ENCODE measurements around the gene CADPS.
A peak's percentile ranks its signal among the peaks of the same experiment; 100 is the strongest.

CADPS gene

DNA sequence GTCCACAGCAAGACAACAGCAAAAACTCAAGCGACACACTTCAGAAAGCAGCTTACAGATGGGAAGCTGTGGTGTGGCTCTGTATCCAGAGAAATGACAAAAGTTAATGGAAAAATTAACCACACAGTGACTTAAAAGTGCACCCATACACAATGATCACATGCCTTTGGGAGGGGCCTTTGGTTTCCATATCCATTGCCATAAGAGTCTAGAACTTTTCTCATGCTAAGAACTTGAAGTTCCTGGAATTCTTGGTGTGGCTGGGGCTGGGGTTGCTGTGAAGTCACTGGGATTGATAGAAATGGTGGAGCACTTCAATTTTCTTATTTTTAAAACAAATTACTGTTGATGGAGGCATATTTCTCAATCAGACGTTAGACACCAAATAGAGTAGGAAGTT is 393.3 kb downstream of the CADPS start:
- no peak for DNase-seq

DNA sequence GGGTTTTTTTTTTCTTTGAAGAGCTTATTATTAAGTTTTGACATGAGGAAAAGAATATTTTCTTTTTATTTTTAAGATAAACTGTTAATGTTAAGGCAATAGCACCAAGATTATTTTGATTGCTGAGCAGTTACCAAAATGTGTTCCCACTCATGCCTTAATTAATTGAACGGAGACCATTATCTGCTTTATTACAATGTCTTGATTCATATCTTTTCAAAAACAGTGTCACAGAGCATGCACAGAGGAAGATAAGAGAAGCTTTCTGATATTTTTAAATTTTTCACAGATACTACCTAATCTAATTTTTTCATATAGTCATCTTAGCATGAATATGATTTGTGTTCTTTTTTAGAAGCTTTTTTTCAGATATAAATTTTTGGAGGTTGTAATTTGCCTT is 395.2 kb downstream of the CADPS start:
- DNase-seq, result no peak

DNA sequence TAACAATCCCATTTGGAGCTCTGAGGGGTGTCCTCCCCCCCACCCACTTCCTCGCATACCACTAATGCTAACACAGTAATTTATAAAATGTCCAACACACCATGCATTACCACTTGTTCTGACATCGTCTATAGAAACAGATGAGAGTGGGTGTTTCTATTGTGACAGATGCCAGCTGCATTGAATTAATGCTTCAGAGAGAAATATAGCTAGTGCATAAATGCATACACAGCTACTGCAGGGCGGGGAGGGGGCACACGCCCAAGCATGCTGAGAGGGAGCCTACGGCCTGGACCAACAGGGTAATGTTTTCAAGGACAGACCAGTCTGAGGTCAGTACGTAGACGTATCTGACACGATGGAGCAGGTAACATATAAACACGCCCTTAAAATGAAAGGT is 395.9 kb downstream of the CADPS start:
- DNase-seq, result no peak

DNA sequence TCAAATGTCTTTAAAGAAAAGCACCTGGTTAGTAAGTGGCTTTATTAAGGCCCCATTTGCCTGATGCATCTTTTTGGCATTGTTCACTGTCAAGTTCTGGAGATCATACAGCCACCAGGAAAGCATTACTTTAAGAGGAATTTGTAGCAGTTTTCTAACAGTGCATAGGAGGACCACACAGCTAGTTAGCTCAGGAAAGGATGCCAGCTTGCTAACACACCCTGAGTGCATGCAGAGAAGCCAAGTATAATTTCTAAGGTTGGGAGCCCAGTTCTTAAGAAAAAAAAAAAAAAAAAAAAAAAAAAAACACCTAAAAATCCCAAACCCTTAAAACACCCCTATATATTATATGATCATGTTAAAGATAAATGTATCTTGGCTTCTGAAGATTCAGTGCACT is 399.9 kb downstream of the CADPS start:
- no peak for DNase-seq

DNA sequence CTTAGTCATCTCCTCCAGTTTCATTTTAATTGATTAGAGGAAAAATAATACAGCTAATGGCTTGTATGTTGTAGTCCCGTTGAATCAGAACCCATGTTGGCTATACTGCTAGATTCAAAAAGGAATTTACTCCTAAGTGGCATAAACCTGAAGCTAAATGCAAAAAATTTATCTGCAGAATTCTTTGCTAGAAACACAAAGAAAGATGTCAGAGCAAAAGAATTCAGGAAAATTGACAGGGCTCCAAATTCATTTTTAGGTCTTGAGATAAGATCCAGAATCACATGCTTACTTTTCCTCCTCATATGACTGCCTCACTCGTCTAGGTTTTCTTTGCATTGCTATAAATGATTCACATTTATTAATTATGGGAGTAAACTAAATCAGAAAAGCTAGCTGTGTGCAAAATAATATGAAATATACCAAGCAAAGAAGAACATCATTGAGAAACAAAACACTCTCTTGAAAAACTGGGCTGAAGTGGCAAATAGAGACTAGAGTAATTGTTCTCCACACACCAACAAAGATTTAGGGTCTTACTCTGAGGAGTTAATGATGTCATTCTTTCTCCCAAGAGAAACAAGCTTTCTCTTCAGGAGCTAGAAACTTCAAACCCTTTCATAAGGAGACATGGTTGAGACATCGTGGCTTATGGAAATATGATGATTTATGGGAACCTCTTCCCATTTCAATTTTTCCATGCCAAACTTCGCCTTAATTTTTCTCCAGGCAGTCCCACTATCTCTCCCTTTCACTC is 407.1 kb downstream of the CADPS start:
- DNase-seq, result no peak

DNA sequence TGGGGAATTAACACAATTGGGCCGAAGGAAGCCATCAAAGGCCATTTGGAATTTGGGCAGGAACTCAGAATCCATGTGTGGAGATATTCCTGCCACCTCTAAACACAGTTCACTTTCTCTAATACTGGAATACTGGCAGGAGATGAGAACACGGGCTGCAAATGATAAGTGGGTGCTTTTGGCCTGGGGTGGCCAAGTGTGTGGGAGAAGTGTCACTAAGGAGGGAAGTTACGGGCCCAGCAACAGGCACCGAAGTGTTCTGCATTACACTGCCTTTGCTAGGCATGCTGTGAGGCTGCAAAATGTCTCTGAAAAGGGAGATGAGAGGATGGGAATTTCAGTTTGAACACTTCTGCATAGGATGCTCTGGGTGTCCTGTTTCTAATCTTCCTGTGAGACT is 412.4 kb downstream of the CADPS start:
- DNase-seq, result no peak

DNA sequence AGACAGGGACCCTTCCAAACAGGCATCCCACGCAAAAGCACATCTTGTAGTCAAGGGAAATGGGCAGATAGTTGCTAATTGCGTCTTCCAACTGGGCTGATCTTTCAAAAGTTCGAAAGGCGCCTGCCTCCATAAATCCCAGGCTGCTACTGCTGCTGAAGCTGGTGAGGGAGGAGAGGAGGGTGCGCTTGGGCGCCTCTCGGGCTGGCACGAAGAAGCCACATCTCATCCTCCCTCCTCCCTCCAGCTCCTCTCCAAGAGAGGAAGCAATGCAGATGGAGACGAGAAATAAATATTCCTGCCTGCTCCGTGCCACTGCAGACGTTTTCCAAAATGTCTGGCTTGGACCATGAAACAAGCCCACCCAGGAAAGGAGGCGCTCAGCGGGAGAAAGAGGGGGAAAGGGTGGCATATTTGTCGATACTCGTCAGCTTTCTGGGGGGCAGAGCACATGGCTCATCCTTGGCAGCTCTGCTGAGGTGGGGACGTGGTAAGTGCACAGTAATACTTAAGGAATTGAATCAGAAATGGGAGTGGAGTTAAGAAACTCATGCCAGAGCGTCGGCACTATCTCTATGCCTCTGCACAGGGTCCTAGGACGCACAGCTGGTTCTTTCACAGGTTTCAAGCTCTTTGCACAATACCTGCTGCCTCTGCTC is 413.0 kb downstream of the CADPS start:
- DNase-seq, result no peak

DNA sequence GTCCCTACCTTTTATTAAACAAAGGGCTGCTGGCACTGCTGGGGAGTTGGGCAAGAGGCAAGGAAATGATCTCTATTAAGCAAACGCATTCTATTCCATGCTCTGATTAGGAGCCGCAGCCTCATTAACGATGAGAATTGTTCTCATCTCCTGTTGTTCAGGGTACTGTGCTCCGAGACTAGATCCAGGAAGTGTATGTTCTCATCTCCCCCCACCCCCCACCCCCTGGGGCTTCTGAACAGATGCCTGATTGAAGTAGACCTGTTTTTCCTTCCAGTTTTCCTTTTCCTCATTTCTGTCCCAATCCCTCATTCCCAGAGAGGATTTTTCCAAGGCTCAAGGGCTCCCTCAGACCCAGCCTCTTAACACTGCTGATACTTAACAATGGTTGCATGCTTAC is 420.3 kb downstream of the CADPS start:
- DNase-seq, result no peak

DNA sequence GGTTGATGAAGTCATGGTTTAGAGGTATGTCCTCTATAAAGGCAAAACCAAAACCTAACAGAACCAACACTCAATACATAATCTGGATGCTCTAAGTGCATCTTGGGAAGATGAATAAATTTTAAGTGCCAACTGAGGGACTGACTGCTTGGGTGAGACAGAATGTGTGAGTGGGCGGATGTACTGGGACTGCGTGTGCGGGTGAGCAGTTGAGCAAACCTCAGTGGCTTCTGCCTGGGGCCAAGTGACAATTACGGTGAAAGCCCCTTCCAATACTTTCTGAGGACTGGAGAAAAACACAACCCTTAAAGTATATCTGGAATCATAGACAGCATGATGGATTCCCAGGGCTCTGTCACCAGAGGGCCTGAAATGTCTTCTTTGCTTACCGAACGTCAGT is 421.8 kb downstream of the CADPS start:
- DNase-seq, result no peak

DNA sequence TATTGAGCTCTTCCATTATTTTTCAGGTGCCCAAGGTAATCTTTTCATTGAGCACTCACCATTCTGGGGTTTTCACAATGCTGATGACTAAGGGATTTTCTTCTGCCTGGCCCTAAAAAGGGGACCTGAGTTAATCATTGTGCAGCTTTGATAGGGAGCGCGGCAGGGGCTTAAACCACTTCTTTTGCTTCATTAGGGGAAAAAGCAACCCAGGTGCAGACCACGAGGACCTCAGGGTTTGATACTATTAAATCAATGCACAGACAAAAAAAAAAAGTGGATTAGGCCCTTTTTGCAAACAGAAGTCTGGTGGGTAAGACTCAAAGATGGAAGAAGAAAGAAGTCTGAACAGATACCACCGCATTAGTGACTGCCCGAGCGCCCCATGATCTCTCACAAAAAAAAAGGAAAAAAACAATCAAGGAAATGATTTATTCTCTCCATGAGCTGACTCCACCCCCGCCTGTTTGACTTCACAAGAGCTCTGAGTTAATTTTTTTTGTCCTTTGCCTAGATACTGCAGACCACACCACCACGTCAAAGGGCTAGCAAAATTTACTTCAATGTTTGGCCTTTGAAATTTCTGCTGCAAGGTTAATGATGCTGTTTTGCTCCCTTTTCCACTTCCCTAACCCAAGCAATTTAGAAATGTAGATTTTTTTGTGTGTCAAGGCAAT is 423.9 kb downstream of the CADPS start:
- DNase-seq, result no peak

DNA sequence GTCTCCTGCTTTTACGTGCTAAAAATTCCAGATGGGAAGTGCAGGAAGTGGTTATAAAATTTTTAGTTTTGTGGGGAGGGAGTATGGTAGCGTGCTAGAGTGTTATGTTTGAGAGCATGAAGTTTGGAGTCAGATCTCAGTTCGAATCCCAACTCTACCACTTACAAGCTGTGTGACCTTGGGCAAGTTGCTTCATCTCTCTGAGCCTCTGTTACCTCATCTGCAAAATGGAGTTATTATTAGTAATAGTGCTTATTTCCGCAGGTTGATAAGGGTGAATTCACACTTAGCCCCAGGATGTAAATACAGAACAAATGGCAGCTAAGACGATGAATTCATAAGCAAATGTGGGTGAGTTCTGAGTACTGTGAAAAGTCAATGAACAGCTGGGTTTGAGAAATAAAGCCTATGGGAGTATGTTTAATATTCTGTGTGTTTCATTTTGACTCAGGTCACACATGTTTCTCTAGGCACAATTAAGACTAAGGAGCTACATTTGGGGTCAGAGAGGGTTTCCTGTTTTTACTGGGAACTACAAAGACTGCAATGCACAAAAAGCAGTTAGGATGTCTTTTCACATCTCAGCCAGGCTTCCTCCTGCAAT is 428.8 kb downstream of the CADPS start:
- no peak for DNase-seq

DNA sequence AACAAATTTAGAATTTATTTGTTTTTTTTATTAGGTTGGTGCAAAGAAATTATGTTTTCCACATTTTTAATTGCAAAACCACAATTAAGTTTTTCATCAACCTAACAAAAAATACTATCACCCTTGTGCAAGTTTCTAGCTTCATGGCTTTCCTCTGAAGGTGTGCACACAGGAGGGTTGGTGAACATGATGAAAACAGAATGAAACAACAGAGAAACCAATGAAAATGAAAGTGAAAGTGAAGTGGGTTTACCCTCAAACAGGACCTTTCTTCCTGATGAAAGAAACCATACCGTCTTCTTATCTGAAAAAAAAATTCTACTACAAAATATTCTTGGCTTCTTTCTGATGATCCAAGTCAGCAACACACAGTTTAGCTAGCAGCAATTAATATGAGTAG is 429.9 kb downstream of the CADPS start:
- DNase-seq, result no peak

DNA sequence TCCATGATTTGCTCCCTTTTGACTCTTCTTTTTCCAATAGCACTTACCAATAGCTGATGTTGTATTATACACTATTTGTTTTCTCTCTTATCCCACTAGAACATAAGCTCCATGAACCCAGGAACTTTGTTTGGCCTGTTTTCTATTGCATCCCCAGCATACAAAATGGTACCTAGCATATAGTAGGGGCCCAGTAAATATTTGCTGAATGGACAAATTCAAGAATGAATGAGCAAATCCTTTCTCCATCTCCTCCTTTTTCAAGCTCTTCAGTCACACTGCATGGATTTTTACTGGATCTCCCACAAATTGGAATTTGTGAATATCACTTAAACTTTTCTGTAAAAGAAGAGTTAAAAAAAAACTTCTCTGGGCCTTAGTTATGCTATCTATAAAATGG is 435.2 kb downstream of the CADPS start:
- DNase-seq, result no peak

DNA sequence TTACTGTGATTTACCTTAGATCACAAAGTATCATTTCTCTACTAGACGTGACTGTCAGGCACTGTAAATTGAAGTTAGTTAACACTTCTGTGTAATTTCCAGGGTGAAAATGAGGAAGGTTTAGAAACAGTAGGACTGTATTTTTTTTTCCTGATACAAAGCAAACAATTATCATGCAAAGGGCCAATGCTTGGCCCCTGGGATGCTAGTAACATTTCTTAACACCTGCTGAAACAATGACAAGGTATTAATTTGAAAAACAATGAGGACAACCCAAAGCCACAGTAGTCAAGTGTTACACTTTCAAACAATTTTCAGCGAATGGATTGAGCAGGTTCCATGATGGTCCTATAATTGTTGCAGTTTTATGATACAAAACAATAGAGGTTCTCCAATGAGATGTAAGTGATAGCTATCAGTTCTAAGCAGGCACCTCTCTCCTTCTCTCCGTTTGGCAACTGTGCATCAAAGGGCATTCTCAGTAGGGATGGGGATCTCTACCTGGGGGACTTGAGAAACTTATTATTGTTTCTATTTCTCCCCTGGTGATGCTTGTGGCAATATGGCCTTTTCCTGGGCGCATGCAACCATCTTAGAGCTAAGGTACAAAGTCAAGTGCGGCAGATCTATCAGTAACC is 435.9 kb downstream of the CADPS start:
- no peak for DNase-seq

DNA sequence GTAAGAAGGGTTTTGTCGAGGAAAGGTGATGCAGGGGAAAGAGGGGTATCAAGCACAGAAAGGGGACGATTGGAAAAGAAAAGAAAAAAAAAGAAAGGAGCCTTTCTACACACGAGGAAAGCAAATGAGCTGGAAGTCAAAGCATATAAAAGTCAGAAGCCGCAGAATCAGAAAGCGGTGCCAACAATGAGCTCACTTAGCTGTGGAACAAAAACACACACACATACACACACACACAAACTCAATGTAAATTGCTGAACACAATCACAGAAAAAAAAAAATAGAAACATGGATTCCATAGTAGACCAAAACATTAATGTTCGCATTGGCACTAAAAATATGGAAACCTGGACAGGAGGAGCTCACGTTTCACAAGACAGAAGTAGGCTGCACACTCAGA is 438.4 kb downstream of the CADPS start:
- DNase-seq, result no peak

DNA sequence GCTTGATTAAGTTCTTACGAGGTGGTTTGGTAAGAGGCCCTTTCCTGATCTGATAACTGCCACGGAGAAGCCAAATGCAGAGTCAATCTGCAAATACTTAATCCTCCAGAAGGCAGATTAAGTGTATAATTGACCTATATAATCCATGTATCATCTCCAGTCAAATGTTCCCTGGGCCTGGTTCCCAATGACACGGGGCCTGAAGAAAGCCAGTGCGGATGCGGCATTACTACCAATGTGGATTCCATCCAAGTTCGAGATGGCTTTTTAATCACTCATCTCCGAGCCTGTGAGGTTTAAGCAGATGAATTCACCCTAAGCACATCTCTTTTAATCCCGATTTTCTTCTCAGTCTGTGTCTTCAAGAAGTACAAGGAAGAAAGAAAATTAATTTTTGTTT is 441.8 kb downstream of the CADPS start:
- no peak for DNase-seq

DNA sequence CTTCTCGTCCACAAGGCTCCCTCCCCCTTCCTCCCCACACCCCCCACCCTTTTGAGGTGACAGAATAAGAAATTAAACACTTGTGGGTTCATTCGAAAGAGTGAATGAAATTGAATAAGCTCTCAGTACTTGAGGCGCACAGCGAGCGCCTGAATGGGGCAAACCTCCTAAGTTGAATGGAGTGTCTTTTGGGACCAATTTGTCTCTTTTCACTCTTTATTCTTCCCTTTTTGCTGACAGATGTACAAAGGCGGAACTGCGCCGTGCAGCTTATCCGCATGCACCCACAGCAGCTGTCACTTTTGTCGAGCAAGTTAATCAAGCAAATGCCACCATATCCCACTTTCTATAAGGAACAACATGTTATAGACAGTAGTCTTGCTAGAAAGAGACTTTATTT is 454.0 kb downstream of the CADPS start:
- DNase-seq, result peak; percentile 2

DNA sequence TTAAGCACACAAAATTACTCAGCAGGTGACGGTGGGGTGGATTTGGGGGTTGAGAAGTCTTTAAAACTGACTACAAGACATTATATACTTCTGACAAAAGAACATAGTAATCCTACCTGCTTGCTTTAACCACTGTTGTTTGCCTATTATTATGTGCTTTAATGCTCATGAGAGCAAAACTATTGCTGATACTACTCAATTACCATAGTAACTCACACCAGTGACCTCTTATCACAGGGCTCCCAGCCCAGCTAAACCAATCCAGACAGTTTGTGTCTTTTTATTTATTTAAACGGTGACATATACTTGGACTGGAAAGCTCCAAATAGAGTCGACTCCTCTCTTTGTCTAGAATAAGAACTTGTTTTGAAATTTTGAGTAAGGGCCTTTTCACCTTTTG is 459.1 kb downstream of the CADPS start:
- peak; percentile 8 for DNase-seq

DNA sequence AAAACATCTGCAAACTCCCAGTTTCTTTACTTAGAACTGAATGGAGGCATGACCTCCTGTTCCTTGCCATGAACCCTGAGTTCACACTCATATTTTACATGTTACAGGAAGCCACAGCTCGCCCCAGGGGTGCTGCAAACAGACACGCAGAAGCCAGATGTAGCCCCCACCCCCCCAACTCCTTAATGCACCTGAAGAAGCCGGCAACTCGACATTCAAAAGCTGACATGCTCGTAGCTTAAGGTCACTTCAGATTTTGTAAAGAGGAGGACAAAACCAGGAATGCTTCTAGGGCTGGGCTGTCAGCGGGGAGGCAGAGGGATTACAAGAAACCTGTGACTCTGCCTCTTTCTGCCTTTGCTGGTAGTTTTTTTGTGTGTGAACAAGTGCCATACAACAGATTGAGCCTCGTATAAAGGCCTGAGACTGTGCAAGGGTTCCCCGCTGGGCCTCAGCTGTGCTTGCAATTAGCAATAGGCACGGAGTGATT is 459.9 kb downstream of the CADPS start:
- peak; percentile 83 for DNase-seq

DNA sequence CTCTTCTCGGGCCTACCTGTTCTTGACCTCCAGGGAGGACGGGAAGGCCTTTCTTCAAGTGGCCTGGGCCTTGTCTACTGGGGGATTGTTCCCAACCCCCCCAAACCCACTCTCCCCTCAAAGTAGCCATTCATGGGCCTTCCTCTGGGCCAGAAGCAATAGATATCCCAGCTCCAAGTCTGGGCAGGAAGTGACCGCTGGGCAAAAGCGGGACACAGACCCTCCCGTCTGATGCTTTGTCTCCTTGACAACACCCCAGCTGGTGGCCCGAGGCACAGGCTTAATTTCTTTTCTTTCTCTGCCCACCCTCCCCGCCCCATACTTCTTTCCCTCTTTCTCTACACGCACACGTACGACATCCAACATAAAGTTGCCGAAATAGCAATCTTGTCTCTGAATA is 460.4 kb downstream of the CADPS start:
- DNase-seq, result no peak

DNA sequence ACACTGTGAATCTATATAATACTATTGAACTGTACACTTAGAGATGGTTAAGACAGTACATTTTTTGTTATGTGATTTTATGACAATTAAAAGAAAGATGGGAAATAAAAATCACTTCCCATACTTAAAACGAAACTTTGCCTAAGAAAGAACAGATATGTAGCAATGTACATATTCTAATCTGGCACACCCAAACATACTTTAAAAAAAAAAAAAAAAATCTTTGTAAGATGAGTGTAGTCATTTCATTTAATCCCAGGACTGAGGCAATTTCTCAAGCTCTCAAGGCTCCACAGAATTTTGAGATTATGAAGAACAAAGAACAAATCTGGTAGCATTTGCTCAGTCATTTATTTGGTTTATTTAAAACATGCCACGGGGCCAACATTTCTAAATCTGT is 461.5 kb downstream of the CADPS start:
- no peak for DNase-seq

DNA sequence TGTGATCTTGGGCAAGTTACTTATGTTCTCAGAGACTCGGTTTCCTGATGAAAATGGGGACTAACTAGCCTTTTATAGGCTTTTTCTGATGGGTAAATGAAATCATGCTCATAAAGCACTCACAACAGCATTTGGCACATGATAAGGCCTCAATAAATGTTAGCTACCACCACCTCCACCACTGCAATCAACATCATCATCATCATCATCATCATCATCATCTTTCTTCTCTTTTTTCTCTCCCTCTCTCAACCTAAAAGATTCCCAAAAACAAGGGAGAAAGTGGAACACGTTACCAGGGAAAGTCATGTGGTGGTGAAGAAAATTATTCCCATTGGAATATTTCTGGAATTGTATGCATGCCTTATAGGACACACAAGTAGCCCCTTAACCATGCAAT is 468.3 kb downstream of the CADPS start:
- DNase-seq, result no peak

DNA sequence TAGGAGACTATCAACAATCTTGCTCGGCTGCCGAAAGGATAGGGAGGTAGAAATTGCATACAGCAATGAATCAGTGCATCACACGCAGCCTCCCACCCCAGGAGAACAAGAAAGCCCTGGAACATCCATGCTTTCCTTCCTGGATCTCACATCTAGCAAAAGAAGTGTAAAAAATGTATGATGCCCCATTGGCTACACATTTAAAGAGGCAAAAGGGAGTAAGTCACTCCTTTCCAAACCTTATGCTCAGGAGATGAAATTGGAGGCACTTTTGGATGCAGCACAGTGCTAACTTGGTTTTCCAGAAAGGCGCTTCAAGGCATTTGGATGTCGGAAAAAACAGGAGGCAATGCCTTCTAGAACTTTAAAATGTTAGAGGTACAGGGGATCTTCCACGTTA is 469.6 kb downstream of the CADPS start:
- DNase-seq, result no peak

Data from NCI-H2171 treated with DMSO at 0.1 percent for 48 hours (cell line).